ENCODE results near the gene HSD17B2.
"Not testable (repeated sequence)": the region's sequence is repeated elsewhere in the genome, so short reads cannot be mapped to it uniquely, and the experiment has no call there.

Gene HSD17B2

DNA sequence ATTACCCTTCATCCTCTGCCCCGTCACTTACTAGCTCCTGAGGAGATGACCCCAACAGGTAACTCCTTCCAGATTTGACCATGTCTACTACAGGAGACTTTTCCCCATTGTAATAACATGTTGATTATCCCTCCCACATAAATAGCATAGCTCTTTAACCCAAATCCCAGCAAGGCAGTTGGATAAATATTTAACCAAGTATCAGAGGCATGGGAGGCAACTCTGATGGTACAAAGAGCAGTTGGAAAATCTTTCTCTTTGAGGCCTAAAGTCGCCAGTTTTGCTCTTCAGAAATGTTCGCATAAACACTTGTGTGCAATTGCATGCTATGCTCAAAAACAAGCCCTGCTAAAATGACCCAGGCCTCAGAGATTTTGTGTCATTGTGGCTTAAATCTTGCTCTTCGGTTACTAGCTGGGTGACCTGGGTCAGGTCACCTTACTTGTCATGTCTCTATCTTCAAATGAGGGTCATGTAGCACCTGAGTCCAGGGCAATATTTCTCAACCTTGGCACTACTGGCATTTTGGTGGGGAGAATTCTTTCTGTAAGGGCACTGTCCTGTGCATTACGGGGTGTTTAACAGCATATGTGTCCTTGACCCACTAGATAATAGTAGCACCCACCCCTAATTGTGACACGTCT is 48.8 kb downstream of the HSD17B2 start:
- no peak for DNase-seq

DNA sequence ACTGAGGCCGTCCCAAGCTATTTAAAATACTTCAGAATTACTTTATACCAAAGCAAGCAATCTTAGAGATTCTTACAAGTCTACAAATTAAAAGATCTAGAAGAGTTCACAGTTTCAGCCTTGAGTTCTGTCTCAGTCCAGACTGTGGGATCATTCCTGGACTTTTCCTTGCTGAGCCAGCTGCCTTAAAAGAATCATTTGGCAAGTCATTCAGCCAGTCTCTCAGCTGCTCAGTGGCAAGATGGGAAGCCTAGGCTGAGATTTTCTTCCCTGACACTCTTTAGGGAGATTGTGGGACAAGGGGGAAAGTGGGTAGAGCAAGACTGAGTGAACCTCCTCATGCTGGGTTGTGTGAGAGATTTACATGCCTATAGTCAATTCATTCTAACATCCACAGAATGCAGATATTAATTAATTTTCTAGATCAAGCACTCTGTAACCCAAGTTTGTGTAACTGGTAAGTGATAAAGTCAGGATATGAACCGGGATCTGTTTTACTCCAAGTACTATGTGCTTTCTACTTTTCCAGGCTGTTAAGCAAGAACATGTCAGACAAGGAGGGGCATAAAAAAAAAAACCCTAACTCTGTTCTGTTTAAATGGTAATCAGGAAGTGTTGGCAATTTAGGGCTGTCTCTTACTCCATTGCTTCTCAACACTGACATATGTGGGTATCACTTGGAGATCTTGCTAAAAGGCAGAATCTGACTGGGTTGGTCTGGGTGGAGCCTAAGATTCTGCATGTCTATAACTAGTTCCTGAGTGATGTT is 50.1 kb downstream of the HSD17B2 start:
- DNase-seq = no peak

DNA sequence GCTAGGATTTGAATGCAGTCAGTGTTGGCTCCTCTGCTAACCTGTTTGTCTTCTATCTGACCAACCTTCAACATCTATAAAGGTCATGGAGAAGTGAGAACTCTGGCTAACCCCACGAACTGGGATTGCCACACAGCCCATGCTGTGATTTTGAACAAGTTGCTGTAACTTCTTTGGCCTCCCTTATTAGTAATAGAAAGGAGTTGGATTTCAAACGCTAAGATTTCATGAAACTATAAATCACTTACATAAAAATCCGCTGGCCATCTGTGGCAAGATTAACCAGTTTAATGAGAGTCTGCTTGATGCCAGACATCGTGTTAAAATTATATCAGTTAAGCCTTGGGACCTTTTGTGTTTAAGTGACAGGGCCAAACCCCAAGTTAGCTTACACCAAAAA is 53.4 kb downstream of the HSD17B2 start:
- no peak for DNase-seq

DNA sequence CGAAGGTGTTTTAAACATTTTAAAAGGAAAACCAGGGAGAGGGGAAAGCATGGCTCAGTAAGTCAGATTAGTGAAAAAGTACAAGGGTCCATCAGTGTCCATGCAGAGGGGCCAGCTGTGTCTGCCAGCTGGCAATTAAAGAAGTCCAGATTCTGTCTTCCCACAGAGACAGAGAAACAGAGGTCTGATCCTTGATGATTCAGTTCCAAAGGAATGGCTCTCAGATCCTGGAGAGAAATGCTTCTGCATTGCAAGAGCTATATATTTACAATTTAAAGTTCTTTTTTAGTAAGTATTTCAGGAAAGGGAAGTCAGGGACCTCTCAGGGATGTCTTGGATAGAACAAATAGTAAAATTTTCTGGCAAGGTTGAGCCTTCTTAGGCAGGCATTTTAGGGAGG is 56.2 kb downstream of the HSD17B2 start:
- DNase-seq = no peak

DNA sequence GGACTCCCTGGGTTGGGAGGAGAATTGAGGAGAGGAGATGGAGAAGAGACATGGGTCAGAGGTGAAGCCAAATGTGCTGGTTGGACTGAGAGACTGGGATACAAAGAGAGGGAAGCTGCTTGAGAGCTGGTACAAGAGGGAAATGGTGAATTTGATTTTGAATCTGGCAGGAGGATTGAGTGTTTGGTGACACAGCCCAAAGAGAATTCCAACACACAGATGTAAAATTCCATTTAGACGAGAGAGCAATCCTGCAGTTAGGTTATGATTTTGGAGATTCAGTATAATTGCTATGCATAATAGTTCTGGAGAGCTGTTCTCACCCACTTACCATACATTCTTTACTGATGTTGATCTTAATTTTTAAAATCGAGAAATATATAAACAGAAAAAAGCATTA is 57.7 kb downstream of the HSD17B2 start:
- no peak for DNase-seq

DNA sequence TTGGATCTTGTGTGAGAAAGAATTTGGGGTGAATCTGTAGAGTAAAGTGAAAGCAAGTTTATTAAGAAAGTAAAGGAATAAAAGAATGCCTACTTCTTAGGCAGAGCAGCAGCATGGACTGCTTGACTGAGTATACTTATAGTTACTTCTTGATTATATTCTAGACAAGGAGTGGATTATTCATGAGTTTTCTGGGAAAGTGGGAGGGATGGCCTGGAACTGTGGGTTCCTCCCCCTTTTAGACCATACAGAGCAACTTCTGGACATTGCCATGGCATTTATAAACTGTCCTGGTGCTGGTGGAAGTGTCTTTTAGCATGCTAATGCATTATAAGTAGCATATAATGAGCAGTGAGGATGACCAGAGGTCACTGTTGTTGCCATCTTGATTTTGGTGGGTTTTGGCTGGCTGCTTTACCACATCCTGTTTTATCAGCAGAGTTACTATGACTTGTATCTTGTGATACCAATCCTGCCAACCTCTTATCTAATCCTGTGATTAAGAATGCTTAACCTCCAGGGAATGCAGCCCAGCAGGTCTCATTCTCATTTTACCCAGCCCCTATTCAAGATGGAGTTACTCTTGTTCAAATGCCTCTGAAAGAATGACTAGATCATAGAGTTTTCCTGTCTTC is 58.7 kb downstream of the HSD17B2 start:
- no peak for DNase-seq

DNA sequence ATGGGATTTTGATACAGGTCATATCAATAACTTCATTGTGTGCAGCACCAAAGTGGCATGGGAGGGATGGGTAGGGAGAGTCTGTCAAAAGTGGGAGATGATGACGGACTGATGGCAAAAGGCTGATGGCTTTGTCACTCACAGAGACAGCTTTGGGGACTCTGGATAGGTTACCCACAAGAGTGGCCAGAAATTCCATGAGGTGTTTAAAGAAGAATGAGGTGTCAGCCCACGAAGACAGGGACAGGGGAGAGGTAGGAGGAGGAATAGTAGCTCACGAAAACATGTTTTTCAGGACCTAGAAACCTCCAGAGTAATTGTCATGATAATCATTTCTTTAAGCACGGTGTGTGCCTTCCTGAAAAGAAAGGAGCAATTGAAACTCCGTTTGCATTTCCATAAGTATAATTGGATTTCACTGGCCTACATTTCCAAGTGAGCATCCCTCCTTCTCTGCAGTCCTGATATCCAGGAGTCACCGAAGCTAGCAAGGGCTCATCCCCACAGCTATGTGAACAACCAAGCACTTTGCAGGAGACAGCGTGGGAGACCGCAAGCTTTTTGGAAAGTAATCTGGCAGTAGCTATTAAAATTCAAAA is 60.0 kb downstream of the HSD17B2 start:
- no peak for DNase-seq

DNA sequence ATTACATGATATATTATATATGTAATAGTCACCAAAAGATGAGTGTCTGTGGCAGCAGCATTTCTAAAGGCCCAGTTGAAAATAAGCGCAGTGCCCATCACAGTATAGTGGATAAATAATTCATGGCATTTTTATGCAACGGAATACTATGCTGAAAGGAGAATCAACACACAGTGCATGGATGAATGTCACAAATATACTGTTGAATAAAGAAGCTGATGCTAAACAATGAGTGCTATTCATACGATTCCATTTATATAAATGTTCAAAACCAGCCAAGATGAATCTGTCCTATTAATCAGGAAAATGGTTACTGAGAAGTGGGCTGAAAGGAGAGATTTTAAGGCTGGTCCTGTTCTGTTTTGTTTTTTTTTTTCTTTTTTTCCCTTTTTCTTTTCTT is 61.6 kb downstream of the HSD17B2 start:
- DNase-seq = no peak

DNA sequence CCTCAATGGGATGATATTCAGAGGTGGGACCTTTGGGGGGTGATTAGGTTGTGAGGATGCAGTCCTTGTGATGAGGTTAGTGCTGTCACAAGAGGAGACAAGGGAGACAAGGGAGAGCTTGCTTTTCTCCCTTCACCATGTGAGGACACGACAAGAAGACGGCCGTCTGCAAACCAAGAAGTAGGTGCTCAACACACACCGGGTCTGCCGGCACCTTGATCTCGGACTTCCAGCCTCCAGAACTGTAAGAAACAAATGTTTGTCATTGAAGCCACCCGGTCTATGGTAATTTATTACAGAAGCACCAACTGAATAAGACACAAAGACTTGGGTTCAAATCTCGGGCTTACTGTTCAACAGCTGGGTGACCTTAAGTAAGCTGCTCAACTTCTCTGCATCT is 70.1 kb downstream of the HSD17B2 start:
- DNase-seq = no peak

DNA sequence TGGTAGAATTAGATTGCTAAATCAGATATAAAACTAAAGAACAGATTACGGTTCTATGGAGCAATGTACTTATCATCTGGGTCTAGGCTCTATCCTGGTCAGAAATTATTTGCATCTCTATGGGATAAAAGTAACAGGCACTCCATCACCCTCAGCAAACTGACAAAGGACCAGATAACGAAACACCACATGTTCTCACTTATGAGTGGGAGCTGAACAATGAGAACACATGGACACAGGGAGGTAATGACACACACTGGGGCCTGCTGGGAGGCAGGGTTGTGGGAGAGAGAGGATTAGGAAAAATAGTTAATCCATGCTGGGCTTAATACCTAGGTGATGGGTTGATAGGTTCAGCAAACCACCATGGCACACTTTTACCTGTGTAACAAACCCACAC is 73.0 kb downstream of the HSD17B2 start:
- DNase-seq = no peak

DNA sequence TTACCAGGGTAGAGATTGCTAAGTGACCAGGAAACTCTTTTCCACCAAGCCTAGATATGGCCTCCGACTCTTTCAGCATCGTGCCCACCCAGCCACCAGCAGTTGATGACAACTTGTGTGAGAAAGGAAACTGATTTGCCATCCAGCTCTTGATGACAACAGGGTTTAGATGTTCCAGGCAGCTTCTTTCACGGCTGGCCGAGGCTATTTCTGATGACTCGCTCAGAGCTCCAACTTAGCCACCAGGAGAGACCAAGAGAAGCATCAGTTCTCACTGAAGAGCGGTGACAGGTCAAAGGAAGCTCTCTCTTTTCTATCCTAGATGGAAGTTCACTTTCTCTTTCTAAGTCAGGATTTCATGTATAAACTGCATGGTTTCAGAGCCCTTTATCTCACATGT is 73.7 kb downstream of the HSD17B2 start:
- DNase-seq = no peak

DNA sequence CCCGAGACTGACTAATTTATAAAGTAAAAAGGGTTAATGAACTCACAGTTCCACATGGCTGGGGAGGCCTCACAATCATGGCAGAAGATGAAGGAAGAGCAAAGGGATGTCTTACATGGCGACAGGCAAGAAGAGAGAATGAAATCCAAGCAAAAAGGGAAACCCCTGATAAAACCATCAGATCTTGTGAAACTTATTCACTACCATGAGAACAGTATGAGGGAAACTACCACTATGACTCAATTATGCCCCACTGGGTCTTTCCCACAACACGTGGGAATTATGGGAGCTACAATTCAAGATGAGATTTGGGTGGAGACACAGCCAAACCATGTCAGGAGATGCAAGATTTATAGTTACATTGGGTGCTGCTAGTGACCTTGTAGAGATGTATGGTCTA is 74.2 kb downstream of the HSD17B2 start:
- DNase-seq = not testable (repeated sequence)

DNA sequence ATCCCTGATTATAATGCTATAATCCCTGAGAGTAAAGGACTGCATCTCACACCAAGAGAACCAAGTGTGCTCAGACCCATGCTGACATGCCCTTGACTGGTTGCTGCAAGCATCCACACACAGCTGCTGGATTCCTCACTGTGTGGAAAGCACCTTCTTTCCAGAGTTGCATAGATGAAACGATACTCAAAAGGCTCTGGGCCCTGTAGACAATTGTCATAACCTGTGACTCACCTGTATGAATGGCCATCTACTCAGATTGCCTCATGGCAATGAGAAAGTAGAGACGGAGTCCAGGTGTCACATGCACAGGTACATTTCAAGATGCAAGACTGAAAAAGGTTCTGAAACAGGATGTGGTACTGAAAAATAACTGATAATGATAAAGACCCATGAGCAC is 76.9 kb downstream of the HSD17B2 start:
- DNase-seq = no peak

DNA sequence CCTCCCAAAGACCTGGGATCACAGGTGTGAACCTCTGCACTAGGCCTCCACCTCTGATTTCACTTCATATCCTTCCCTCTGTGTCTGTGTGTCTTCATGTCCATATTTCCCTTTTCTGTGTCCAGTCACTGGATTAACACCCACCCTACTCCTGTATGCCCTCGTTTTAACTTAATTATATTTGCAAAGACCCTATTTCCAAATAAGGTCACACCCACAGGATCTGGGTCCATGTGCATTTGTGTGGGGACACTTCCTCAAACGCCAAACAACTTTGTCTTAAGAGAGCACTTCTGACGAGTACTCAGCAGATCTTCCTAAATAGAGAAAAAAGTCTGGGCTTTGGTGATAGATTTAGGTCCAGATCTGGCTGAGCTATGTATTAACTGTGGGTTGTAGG is 78.7 kb downstream of the HSD17B2 start:
- DNase-seq = no peak

DNA sequence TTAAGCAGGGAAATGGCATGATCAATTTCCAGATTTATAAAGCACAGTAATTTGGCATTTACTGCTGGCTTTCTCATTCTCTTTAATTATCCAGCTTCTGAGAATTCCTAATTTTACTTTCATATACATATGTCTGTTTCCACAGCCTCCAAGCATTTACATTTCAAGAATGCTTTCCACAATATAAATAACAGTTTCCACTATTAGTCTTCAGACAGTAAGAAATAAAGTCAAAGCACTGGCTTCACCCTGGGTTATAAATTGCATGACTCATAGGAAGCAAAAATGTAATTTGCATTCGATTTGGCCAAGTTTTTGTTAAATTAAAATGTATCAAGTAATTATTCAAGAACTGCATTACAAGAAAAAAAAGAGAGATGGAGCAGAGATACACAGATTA is 81.5 kb downstream of the HSD17B2 start:
- no peak for DNase-seq

DNA sequence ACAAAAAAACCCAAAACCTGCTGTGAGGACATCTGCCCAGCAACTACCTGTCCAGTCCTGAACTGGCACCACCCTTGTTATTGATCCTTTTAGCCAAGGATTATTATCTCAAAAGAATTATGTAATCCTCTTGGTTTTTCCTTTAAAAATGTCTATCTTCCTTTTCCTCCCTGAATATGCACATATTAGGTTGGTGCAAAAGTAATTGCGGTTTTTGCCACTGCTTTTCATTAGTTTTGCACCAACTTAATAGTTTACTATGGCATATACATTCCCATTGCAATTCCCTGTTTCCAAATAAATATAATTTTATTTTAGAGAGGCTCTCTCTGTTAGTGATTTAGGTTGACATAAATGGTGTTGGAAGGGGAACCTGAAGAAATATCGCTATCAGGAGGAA is 83.7 kb downstream of the HSD17B2 start:
- no peak for DNase-seq

DNA sequence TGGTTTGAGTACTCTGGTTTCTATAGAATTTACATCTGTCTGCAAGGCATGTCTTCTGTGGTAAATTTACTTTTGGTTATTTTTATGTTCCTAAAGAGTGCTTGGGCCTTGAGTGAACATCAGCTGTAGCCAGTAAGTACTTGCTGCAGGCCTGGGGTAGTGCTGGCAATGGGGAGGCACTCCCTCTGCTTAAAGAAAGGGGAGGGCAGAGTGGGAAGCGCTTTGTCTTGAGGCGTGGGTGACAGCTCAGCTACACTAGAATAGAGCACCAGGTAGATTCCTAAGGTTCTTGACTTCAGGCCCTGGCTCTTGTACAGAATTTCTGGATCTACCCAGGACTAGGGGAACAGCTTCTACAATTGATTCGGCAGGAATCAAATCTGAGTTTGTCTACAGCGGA is 84.4 kb downstream of the HSD17B2 start:
- no peak for DNase-seq

DNA sequence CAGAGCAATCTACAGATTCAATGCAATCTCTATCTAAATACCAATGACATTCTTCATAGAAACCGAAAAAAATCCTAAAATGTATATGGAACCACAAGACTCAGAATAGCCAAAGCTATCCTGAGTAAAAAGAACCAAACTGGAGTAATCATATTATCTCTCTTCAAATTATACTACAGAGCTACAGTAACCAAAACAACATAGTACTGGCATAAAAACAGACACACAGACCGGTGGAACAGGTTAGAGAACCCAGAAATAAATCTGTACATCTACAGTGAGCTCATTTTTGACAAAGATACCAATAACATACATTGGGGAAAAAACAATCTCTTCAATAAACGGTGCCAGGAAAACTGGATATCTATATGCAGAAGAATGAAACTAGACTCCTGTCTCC is 89.6 kb downstream of the HSD17B2 start:
- no peak for DNase-seq

DNA sequence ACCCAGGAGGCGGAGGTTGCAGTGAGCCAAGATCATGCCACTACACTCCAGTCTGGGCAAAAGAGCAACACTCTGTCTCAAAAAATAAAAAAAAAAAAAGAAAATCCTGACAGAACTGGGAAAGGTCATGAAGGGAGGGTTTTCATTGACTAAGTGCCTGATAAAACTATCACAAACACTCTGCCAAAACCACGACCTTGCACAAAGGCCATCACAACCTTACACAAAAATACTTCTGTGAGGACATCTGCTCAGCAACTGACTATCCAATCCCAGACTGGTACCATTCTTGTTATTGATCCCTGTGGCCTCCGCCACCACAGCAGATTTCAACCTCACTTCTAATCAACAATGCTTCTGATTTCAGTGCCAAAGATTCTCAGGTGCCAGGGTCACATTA is 94.8 kb downstream of the HSD17B2 start:
- no peak for DNase-seq

DNA sequence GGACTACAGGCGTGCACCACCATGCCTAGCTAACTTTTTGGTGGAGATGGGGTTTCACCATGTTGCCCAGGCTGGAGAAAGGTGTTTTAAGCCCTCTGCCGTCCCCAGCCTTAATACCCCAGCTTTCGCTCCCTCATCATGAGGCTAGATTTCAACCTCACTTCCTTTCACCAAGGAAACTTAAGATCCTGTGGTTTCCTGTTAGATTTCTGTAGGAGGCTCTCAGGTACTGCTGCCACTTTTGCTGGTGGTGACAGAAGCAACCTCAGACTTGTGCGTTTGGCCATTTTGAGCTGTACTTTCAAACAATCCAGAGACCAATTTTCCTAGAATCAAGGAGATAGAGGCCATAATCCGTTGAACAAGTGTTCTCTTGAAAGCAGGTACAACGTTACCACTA is 98.7 kb downstream of the HSD17B2 start:
- no peak for DNase-seq

DNA sequence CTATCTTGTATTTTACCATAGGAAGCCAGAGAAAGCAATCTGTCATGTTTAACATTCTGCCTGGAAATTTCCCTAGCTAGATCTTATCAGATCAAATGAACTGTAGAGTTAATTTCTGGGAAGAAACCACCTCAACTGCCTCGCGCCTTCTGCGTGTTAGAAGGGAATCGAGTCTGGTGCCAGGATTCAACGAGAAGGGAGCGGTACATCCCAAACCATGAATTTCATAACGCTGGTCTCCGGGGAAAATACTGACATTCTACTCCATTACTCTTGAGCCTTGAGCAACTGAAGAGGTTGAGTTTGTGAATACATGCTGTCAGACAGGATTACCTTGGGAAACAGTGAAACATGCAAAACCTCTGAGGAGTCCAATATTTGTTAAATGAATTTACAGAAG is 99.8 kb downstream of the HSD17B2 start:
- DNase-seq = no peak

DNA sequence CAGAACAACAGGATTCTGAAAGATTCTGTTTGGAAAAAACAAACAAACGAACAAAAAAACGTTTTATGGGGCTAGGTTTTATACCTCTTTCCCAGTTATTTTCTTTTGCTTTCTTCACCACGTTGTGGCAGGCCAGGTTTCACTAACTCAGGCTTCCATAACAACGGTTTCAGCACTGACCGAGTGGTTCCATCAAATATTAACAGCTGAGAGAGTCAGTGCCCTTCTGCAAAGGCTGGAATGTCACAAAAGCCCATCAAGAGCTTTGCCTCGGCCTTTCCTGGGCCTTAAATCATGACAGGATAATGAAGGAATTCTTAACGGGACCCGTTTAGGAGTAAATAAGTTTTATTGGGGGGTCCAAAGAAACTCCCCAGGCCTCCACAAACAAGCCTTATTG is 100.8 kb downstream of the HSD17B2 start:
- DNase-seq = no peak

DNA sequence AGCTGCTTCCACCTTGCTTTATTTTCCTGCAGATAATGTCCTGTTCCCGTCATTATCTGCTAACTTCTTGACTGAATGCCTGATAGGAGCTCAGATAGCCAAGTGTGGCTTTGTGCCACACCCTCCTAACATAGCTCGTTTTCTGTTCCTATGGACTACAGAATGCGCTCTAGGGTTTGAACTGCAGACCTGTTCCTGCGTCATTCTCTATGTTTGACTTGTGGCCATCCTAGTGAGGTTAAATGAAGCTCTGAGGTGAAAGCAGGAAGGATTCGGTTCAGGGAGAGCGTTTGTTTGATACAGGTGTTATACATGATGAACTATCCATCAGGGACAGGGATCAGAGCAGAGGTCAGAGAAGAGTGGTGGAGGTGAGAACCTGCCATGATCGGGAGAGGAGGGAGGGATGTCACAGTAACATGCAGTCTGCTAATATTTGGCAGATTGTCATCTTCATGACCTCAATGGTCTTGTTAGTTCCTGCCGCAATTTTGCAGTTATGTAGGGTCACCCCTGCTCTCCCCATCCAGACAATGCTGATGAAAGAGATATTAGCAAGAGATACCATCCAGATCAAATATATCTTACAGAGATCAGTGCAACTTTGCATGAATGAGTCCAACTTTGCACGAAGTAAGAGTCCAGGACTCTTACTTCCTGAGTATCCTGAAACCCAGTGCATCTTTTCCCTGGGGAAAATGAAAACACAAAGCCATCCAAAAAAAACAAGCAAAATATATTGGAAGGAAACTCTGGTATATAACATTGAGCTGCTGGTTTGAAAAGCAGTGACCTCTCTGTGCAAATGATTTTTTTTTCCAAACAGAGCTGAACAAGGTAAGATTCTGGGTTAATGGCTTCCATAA is 102.1 kb downstream of the HSD17B2 start:
- DNase-seq = no peak

Measured in NCI-H446 treated with DMSO at 0.1 percent for 48 hours (cell line).